ENCODE measurements around the gene EPB41L4B. TPM values are rescaled to one million over a fixed set of nuclear protein-coding genes. Genes with fewer than 3 reads are reported as not detected.

Gene EPB41L4B
- total RNA-seq, 1 donor from 2014 or later = 19.3 TPM

- Mint-ChIP-seq H3K4me3 (ENCODE audit: unreplicated experiment) (no peak overlapping the region), H3K36me3 (ENCODE audit: unreplicated experiment) (peaks cover 10% of the 10 kb centered on the region), H3K27me3 (ENCODE audit: unreplicated experiment) (no peaks in the 10 kb centered on the region), H3K4me1 (ENCODE audit: unreplicated experiment) (peaks cover 4% of the 10 kb centered on the region), H3K27ac (ENCODE audit: unreplicated experiment) (no peak overlapping the region), H3K9me3 (ENCODE audit: unreplicated experiment) (peaks cover 5% of the 10 kb centered on the region)
- DNase-seq (ENCODE audit: extremely low spot score, unreplicated experiment) = no peak
- TF ChIP-seq CTCF (IDR thresholded peaks at IDR 0.05) = no peak
Measured at GRCh38 chr9:109269839-109270238, 51.0 kb downstream of the EPB41L4B start.

- Mint-ChIP-seq H3K4me1 (ENCODE audit: unreplicated experiment) (peaks cover 3% of the 10 kb centered on the region), H3K9me3 (ENCODE audit: unreplicated experiment) (peaks cover 5% of the 10 kb centered on the region), H3K27ac (ENCODE audit: unreplicated experiment) (no peak overlapping the region), H3K4me3 (ENCODE audit: unreplicated experiment) (no peak overlapping the region), H3K36me3 (ENCODE audit: unreplicated experiment) (peaks cover 10% of the 10 kb centered on the region), H3K27me3 (ENCODE audit: unreplicated experiment) (no peaks in the 10 kb centered on the region)
- no peak for TF ChIP-seq CTCF (IDR thresholded peaks at IDR 0.05)
- DNase-seq (ENCODE audit: extremely low spot score, unreplicated experiment) = no peak
Measured at GRCh38 chr9:109269081-109269480, 51.8 kb downstream of the EPB41L4B start.

- DNase-seq (ENCODE audit: extremely low spot score, unreplicated experiment) = no peak
- TF ChIP-seq CTCF (IDR thresholded peaks at IDR 0.05) = no peak
- H3K36me3 Mint-ChIP-seq (ENCODE audit: unreplicated experiment) = peaks cover 10% of the 10 kb centered on the region
- H3K4me3 Mint-ChIP-seq (ENCODE audit: unreplicated experiment) = no peak overlapping the region
- H3K4me1 Mint-ChIP-seq (ENCODE audit: unreplicated experiment) = peaks cover 3% of the 10 kb centered on the region
- no peak overlapping the region for H3K27ac Mint-ChIP-seq (ENCODE audit: unreplicated experiment)
- no peaks in the 10 kb centered on the region for H3K27me3 Mint-ChIP-seq (ENCODE audit: unreplicated experiment)
- peaks cover 5% of the 10 kb centered on the region for H3K9me3 Mint-ChIP-seq (ENCODE audit: unreplicated experiment)
Measured at GRCh38 chr9:109267555-109267954, 53.3 kb downstream of the EPB41L4B start.

GRCh38 chr9:109264877-109265587 is 55.8 kb downstream of the EPB41L4B start:
- Mint-ChIP-seq H3K36me3 (ENCODE audit: unreplicated experiment) (peaks cover 13% of the 10 kb centered on the region), H3K27ac (ENCODE audit: unreplicated experiment) (no peak overlapping the region), H3K4me3 (ENCODE audit: unreplicated experiment) (no peak overlapping the region), H3K9me3 (ENCODE audit: unreplicated experiment) (peaks cover 5% of the 10 kb centered on the region), H3K27me3 (ENCODE audit: unreplicated experiment) (no peaks in the 10 kb centered on the region), H3K4me1 (ENCODE audit: unreplicated experiment) (peaks cover 3% of the 10 kb centered on the region)
- DNase-seq (ENCODE audit: extremely low spot score, unreplicated experiment) = no peak
- no peak for TF ChIP-seq CTCF (IDR thresholded peaks at IDR 0.05)

- no peak for DNase-seq (ENCODE audit: extremely low spot score, unreplicated experiment)
- Mint-ChIP-seq H3K9me3 (ENCODE audit: unreplicated experiment) (peaks cover 5% of the 10 kb centered on the region), H3K36me3 (ENCODE audit: unreplicated experiment) (peaks cover 13% of the 10 kb centered on the region), H3K4me3 (ENCODE audit: unreplicated experiment) (no peak overlapping the region), H3K4me1 (ENCODE audit: unreplicated experiment) (peaks cover 6% of the 10 kb centered on the region), H3K27me3 (ENCODE audit: unreplicated experiment) (no peaks in the 10 kb centered on the region), H3K27ac (ENCODE audit: unreplicated experiment) (no peak overlapping the region)
- no peak for TF ChIP-seq CTCF (IDR thresholded peaks at IDR 0.05)
Measured at GRCh38 chr9:109263358-109263757, 57.5 kb downstream of the EPB41L4B start.
